ENCODE data around the gene AGFG1.

AGFG1 gene

DNA sequence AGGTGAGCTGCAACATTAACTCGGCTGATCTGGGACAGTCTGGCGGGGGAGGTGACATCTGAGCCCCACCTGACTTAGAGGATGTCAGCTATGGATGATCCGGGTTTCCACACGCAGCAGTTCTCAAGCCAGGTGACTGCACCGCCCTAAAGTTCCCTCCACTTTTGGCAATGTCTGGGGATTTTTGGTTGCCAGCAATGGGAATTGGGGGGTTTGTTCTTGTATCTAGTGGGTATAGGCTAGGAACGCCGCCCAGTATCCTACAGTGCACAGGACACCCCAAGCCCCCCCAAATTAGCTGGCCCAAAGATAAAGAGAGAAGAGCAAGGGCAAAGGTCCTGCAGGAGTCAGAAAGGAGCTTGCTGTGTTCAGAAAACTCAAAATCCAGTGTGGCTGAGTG, 544 bp upstream of the AGFG1 start:
- TF ChIP-seq SIN3A (IDR thresholded peaks at IDR 0.05; ENCODE audit: borderline replicate concordance, insufficient read depth, low read length) (no peak), TAF1 (IDR thresholded peaks at IDR 0.05; ENCODE audit: borderline replicate concordance, insufficient read depth, low read length) (no peak), POLR2AphosphoS5 (IDR thresholded peaks at IDR 0.05; ENCODE audit: low read depth, low read length) (no peak), FOXP2 (optimal IDR thresholded peaks at IDR 0.05; ENCODE audit: borderline replicate concordance, extremely low read depth, extremely low read length, insufficient read depth) (no peak)
- TF ChIP-seq, protein P1, sequence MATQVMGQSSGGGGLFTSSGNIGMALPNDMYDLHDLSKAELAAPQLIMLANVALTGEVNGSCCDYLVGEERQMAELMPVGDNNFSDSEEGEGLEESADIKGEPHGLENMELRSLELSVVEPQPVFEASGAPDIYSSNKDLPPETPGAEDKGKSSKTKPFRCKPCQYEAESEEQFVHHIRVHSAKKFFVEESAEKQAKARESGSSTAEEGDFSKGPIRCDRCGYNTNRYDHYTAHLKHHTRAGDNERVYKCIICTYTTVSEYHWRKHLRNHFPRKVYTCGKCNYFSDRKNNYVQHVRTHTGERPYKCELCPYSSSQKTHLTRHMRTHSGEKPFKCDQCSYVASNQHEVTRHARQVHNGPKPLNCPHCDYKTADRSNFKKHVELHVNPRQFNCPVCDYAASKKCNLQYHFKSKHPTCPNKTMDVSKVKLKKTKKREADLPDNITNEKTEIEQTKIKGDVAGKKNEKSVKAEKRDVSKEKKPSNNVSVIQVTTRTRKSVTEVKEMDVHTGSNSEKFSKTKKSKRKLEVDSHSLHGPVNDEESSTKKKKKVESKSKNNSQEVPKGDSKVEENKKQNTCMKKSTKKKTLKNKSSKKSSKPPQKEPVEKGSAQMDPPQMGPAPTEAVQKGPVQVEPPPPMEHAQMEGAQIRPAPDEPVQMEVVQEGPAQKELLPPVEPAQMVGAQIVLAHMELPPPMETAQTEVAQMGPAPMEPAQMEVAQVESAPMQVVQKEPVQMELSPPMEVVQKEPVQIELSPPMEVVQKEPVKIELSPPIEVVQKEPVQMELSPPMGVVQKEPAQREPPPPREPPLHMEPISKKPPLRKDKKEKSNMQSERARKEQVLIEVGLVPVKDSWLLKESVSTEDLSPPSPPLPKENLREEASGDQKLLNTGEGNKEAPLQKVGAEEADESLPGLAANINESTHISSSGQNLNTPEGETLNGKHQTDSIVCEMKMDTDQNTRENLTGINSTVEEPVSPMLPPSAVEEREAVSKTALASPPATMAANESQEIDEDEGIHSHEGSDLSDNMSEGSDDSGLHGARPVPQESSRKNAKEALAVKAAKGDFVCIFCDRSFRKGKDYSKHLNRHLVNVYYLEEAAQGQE (IDR thresholded peaks at IDR 0.05; ENCODE audit: insufficient read depth in 1 of 2, low read depth in 2 of 2, low read length in 2 of 2): no peak

DNA sequence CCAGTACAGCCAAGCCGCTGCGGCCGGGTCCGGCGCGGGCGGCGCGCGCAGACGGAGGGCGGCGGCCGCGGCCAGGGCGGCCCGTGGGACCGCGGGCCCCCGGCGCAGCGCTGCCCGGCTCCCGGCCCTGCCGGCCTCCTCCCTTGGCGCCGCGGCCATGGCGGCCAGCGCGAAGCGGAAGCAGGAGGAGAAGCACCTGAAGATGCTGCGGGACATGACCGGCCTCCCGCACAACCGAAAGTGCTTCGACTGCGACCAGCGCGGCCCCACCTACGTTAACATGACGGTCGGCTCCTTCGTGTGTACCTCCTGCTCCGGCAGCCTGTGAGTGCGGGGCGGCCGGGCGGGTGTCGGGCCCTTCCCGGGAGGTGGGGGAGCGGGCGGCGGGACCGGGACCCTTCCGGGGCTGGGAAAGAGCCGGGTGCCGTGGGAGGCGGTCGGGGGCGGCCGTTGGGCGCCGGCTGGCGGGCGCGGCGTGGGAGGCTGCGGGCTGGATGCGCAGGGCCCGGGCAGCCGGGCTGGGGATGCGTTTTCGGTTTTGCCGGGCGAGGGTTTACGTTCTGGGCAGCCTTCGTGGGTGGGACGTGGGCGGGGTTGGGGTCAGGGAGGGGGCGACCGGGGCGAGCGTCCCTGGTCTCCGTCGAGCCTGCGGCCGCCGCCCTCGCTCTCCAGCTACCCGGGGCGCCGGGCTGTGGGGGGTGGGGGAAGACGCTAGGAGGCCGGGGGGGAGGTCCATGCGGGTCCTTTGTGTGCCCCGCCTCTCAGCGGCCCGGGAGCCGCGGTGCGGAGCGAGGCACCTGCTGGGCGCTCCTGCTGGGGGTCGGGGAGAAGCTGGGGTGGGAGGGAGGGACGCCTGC, 537 bp downstream of the AGFG1 start:
- no peak for TF ChIP-seq SIN3A (IDR thresholded peaks at IDR 0.05; ENCODE audit: borderline replicate concordance, insufficient read depth, low read length)
- peak; percentile 1 for TF ChIP-seq FOXP2 (optimal IDR thresholded peaks at IDR 0.05; ENCODE audit: borderline replicate concordance, extremely low read depth, extremely low read length, insufficient read depth)

DNA sequence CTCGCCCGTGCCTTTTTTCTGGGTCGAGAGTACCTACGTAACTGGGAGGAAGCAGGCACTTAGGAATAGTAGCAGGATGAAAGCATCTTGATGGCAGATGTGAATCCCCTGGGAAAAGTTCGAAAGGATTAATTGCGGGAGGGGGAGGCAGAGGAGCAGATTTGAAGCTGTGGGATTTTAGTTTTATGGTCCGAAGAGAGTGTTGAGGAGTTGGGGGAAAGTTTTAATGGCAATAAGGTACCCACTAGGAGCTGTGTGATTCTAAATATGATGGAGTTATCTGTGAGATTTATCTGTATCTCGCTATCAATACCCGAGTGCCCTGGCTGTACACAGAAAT, 1.1 kb downstream of the AGFG1 start:
- TF ChIP-seq POLR2AphosphoS5 (IDR thresholded peaks at IDR 0.05; ENCODE audit: low read depth, low read length) (no peak), FOXP2 (optimal IDR thresholded peaks at IDR 0.05; ENCODE audit: borderline replicate concordance, extremely low read depth, extremely low read length, insufficient read depth) (no peak), SIN3A (IDR thresholded peaks at IDR 0.05; ENCODE audit: borderline replicate concordance, insufficient read depth, low read length) (no peak), TAF1 (IDR thresholded peaks at IDR 0.05; ENCODE audit: borderline replicate concordance, insufficient read depth, low read length) (no peak)
- TF ChIP-seq, protein P1 (IDR thresholded peaks at IDR 0.05; ENCODE audit: insufficient read depth in 1 of 2, low read depth in 2 of 2, low read length in 2 of 2): no peak

DNA sequence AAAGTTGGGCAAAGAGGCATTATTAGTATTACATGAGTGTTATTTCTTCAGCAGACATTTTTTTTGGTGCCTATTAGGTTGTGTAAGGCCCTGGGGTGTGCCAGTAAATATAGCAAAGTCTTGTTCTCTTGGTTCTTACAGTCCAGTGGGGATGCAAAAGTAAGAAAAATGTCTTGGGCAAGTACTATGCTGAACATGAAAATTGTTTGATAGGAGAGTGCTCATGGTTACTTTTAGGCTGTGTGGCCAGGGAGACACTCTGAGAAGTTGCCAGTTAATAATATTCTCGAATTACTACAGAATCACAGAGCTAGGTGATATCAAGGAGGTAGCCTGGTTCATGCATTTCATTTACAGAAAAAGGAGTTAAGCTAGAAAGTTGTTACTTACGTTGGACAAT, 1.9 kb downstream of the AGFG1 start:
- TF ChIP-seq SIN3A (IDR thresholded peaks at IDR 0.05; ENCODE audit: borderline replicate concordance, insufficient read depth, low read length): no peak
- TF ChIP-seq, protein P1 (IDR thresholded peaks at IDR 0.05; ENCODE audit: insufficient read depth in 1 of 2, low read depth in 2 of 2, low read length in 2 of 2): no peak
- no peak for TF ChIP-seq POLR2AphosphoS5 (IDR thresholded peaks at IDR 0.05; ENCODE audit: low read depth, low read length)
- TF ChIP-seq TAF1 (IDR thresholded peaks at IDR 0.05; ENCODE audit: borderline replicate concordance, insufficient read depth, low read length): no peak
- no peak for TF ChIP-seq FOXP2 (optimal IDR thresholded peaks at IDR 0.05; ENCODE audit: borderline replicate concordance, extremely low read depth, extremely low read length, insufficient read depth)

DNA sequence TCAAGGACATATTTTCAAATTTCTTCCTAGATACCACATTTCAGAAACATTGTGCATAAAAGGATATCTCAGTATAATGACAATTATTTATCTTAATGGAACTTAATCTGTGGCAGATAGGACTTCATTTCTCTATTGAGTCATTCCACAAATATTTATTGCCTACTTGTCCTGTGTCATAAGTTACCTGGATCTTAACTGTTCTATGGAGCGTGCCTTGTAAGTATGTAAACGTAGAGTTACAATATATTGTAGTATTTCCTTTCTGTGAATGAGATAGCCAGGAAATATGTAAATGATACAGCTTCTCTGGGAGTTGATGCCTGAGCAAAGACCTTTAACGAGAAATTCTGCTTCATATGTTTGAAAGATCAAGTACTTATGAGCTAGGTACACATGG, 2.5 kb downstream of the AGFG1 start:
- TF ChIP-seq TAF1 (IDR thresholded peaks at IDR 0.05; ENCODE audit: borderline replicate concordance, insufficient read depth, low read length): no peak

DNA sequence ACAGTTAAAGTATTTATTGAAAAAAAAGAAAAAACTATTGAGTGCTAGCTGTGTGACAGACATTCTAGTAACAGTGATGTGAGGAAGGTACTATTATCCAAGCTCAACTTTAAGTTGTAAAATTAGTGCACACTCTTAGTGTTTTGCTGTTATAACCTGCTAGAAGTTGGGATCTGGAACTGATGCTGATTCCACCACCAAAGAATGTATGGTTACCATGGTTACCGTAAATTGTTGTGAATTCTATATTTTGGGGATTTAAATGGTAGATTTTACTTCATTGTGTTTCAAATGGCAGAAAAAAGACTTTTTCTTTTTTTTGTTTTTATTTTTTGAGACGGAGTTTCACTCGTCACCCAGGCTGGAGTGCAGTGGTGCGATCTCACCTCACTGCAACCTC, 5.3 kb downstream of the AGFG1 start:
- TF ChIP-seq TAF1 (IDR thresholded peaks at IDR 0.05; ENCODE audit: borderline replicate concordance, insufficient read depth, low read length): no peak
- no peak for TF ChIP-seq POLR2AphosphoS5 (IDR thresholded peaks at IDR 0.05; ENCODE audit: low read depth, low read length)
- TF ChIP-seq FOXP2 (optimal IDR thresholded peaks at IDR 0.05; ENCODE audit: borderline replicate concordance, extremely low read depth, extremely low read length, insufficient read depth): no peak
- TF ChIP-seq SIN3A (IDR thresholded peaks at IDR 0.05; ENCODE audit: borderline replicate concordance, insufficient read depth, low read length): no peak
- TF ChIP-seq, protein P1 (IDR thresholded peaks at IDR 0.05; ENCODE audit: insufficient read depth in 1 of 2, low read depth in 2 of 2, low read length in 2 of 2): no peak
